H9 (cell line): ENCODE data around the gene POMT2. TPM values are rescaled to one million over a fixed set of nuclear protein-coding genes. Genes with fewer than 3 reads are reported as not detected.

Source experiments
- DNase-seq: peaks from one replicate; pipeline ENCODE4 v3.0.0-alpha.2; 2017
- H2AFZ ChIP-seq: one replicate; pipeline ENCODE4 v1.6.1; 2013; ENCODE audit warnings: mild to moderate bottlenecking, low read length, control low read depth, moderate library complexity
- H2AK5ac ChIP-seq: 2 replicates; pipeline ENCODE4 v1.6.1; 2013; ENCODE audit warnings: low read length, control low read depth, mixed read lengths; ENCODE audit not compliant: insufficient read length
- H2BK120ac ChIP-seq: one replicate; pipeline ENCODE4 v1.6.1; 2013; ENCODE audit warnings: low read depth, mild to moderate bottlenecking, low read length, control low read depth, inconsistent platforms; ENCODE audit not compliant: poor library complexity, severe bottlenecking
- H2BK12ac ChIP-seq: 2 replicates; pipeline ENCODE4 v1.6.1; 2013; ENCODE audit warnings: low read length, control low read depth, mixed read lengths, low read depth; ENCODE audit not compliant: insufficient read length
- H2BK15ac ChIP-seq: 2 replicates; pipeline ENCODE4 v1.6.1; 2013; ENCODE audit warnings: low read depth, low read length, control low read depth
- H2BK20ac ChIP-seq: one replicate; pipeline ENCODE4 v1.6.1; 2013; ENCODE audit warnings: low read depth, mild to moderate bottlenecking, low read length, control low read depth, inconsistent platforms; ENCODE audit not compliant: poor library complexity, severe bottlenecking
- H2BK5ac ChIP-seq: 2 replicates; pipeline ENCODE4 v1.6.1; 2013; ENCODE audit warnings: low read length, control low read depth, mixed read lengths; ENCODE audit not compliant: insufficient read length
- H3K14ac ChIP-seq: 2 replicates; pipeline ENCODE4 v1.6.1; 2013; ENCODE audit warnings: low read length, control low read depth; ENCODE audit not compliant: insufficient read depth
- H3K18ac ChIP-seq: 2 replicates; pipeline ENCODE4 v1.6.1; 2013; ENCODE audit warnings: low read depth, mild to moderate bottlenecking, mixed read lengths, low read length, control low read depth; ENCODE audit not compliant: insufficient read length
- H3K23ac ChIP-seq: 2 replicates; pipeline ENCODE4 v1.6.1; 2013; ENCODE audit warnings: low read length, control low read depth, mixed read lengths, low read depth; ENCODE audit not compliant: insufficient read length
- H3K23me2 ChIP-seq: 2 replicates; pipeline ENCODE4 v1.6.1; 2013; ENCODE audit warnings: low read depth, mild to moderate bottlenecking, mixed read lengths, low read length, control low read depth; ENCODE audit not compliant: insufficient read length, poor library complexity, severe bottlenecking
- H3K27ac ChIP-seq: 2 replicates; pipeline ENCODE4 v1.5.1; 2013; ENCODE audit warnings: low read length, control low read depth, mixed read lengths, low read depth; ENCODE audit not compliant: insufficient read length
- H3K27me3 ChIP-seq: 2 replicates; pipeline ENCODE4 v1.6.1; 2013; ENCODE audit warnings: low read length, control low read depth, inconsistent platforms; ENCODE audit not compliant: insufficient read depth
- H3K4ac ChIP-seq: 2 replicates; pipeline ENCODE4 v1.6.1; 2013; ENCODE audit warnings: low read depth, mild to moderate bottlenecking, control low read depth, inconsistent platforms, low read length, moderate library complexity
- H3K4me1 ChIP-seq: 2 replicates; pipeline ENCODE4 v1.6.1; 2013; ENCODE audit warnings: low read length, control low read depth, inconsistent platforms; ENCODE audit not compliant: insufficient read depth
- H3K4me2 ChIP-seq: 2 replicates; pipeline ENCODE4 v1.6.1; 2013; ENCODE audit warnings: low read length, control low read depth, mixed read lengths; ENCODE audit not compliant: insufficient read length, insufficient read depth
- H3K56ac ChIP-seq: 2 replicates; pipeline ENCODE4 v1.6.1; 2013; ENCODE audit warnings: low read depth, mild to moderate bottlenecking, mixed read lengths, low read length, control low read depth; ENCODE audit not compliant: insufficient read length
- H3K79me1 ChIP-seq: 2 replicates; pipeline ENCODE4 v1.6.1; 2013; ENCODE audit warnings: low read depth, mild to moderate bottlenecking, moderate library complexity, low read length, control low read depth, inconsistent platforms; ENCODE audit not compliant: insufficient read depth, poor library complexity, severe bottlenecking
- H3K79me2 ChIP-seq: 2 replicates; pipeline ENCODE4 v1.6.1; 2013; ENCODE audit warnings: low read length, control low read depth, inconsistent platforms; ENCODE audit not compliant: insufficient read depth
- H3K9ac ChIP-seq: 2 replicates; pipeline ENCODE4 v1.6.1; 2013; ENCODE audit warnings: low read length, control low read depth, mixed read lengths; ENCODE audit not compliant: insufficient read length; ENCODE audit errors: extremely low read depth
- H3K9me3 ChIP-seq: one replicate; pipeline ENCODE4 v1.6.1; 2013; ENCODE audit warnings: low read depth, low read length, inconsistent platforms; ENCODE audit not compliant: control insufficient read depth
- H3T11ph ChIP-seq: one replicate; pipeline ENCODE4 v1.6.1; 2013; ENCODE audit warnings: mild to moderate bottlenecking, low read length, control low read depth, inconsistent platforms
- H4K20me1 ChIP-seq: one replicate; pipeline ENCODE4 v1.6.1; 2013; ENCODE audit not compliant: control insufficient read depth, insufficient read length, insufficient read depth
- H4K5ac ChIP-seq: 2 replicates; pipeline ENCODE4 v1.6.1; 2013; ENCODE audit warnings: low read depth, mild to moderate bottlenecking, mixed read lengths, low read length, control low read depth; ENCODE audit not compliant: insufficient read length
- H4K8ac ChIP-seq: replicated peaks from 2 replicates; pipeline ENCODE4 v1.6.1; 2013; ENCODE audit warnings: low read length, control low read depth, mixed read lengths, low read depth; ENCODE audit not compliant: insufficient read length
- H4K91ac ChIP-seq: 2 replicates; pipeline ENCODE4 v1.6.1; 2013; ENCODE audit warnings: low read depth, mild to moderate bottlenecking, moderate library complexity, mixed read lengths, low read length, control low read depth; ENCODE audit not compliant: insufficient read length
- H3K27ac Mint-ChIP-seq, 3 experiments: 2 replicates in 2 of 3; 3 replicates in 1 of 3; pipeline ENCODE4 v1.8.0; 2020 to 2021; ENCODE audit warnings: mixed read lengths in 3 of 3, mild to moderate bottlenecking in 1 of 3, moderate library complexity in 1 of 3
- H3K27me3 Mint-ChIP-seq: 2 replicates; pipeline ENCODE4 v1.8.0; 2021; ENCODE audit warnings: low read depth, mild to moderate bottlenecking, moderate library complexity, mixed read lengths
- H3K36me3 Mint-ChIP-seq, 3 experiments: 2 replicates in 2 of 3; 3 replicates in 1 of 3; pipeline ENCODE4 v1.8.0; 2020 to 2021; ENCODE audit warnings: low read depth in 3 of 3, mixed read lengths in 3 of 3; ENCODE audit not compliant: insufficient read depth in 1 of 3
- H3K4me1 Mint-ChIP-seq, 2 experiments: 2 replicates each; pipeline ENCODE4 v1.8.0; 2020; ENCODE audit warnings: mixed read lengths in 2 of 2
- H3K4me3 Mint-ChIP-seq, 2 experiments: 2 replicates in 1 of 2; 3 replicates in 1 of 2; pipeline ENCODE4 v1.8.0; 2020 to 2021; ENCODE audit warnings: mild to moderate bottlenecking in 2 of 2, mixed read lengths in 2 of 2, moderate library complexity in 1 of 2
- H3K9me3 Mint-ChIP-seq, 2 experiments: 2 replicates in 1 of 2; 3 replicates in 1 of 2; pipeline ENCODE4 v1.8.0; 2020; ENCODE audit warnings: mild to moderate bottlenecking in 2 of 2, mixed read lengths in 2 of 2, moderate library complexity in 1 of 2
- WGBS: extraction: QIAGEN DNeasy Blood & Tissue Kit; methylation state at CpG from one replicate; pipeline ENCODE4 v1.1.7; 2013; ENCODE audit warnings: missing lambda C conversion rate, low lambda C conversion rate, mixed read lengths; ENCODE audit not compliant: insufficient read length; ENCODE audit errors: extremely low coverage; 5-methylcytosine and 5-hydroxymethylcytosine counted together
- total RNA-seq: library from RNA; stranded (reverse); gene quantifications from 2 replicates; pipeline ENCODE4 v1.2.1, GENCODE V29; 2021
- TF ChIP-seq, protein P1 (sequence below): fragments of 200-600 bp; sonication (generic); conservative IDR thresholded peaks from 3 replicates; pipeline ENCODE4 v1.8.0; 2021; ENCODE audit warnings: antibody characterized with exemption, mild to moderate bottlenecking

Gene POMT2
- total RNA-seq, 1 experiment from 2014 or later: 25.2 TPM

DNA sequence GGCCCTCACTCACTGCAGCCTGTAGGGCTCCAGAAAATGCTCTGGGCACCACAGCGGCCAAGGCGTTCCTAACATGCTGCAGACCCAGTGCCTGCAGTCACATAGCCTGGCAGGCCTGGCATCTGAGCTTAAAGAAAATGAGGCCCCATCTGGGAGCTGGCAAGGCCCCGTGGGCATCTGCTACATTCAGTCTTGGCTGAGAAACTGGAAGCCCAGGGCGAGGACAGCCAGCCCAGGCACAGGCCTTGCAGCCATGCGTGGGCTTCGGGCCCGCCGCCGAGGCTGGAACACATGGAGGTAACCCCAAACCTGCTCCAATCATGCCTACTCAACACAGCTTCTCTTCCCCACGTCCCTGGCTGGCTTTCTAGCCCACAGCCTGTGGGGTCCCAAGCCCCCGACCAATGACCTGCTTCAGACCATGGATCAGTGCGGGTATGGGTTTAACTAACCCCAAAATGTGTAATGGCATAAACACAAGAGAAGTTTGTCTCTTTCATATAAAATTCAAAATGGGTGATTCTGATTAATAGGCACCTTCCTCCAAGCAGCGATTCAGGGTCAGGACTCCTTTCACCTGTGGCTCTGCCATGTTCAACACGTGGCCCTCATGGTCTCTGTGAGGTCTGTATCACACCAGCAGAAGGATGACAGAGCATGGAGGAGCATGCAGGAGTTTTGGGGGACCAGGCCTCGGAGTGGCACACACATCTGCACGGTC, 56.1 kb downstream of the POMT2 start:
- Mint-ChIP-seq H3K4me3 (no peak overlapping the region), H3K36me3 (no peaks in the 10 kb centered on the region; a peak in 2 of 7 replicates), H3K27me3 (peaks cover 22% of the 10 kb centered on the region), H3K9me3 (peaks cover 2 to 3% of the 10 kb centered on the region in 2 experiments; a peak in 3 of 5 replicates), H3K27ac (no peak overlapping the region; a peak in 1 of 7 replicates), H3K4me1 (peaks cover 2 to 14% of the 10 kb centered on the region in 2 experiments; a peak in 3 of 4 replicates)
- H4K91ac ChIP-seq: no peak overlapping the region
- no peaks in the 10 kb centered on the region for H3K4me1 ChIP-seq
- H2BK15ac ChIP-seq: no peak overlapping the region
- no peak overlapping the region for H4K8ac ChIP-seq
- no peak overlapping the region for H3K27ac ChIP-seq
- no peak overlapping the region for H4K5ac ChIP-seq
- H3T11ph ChIP-seq: no peak overlapping the region
- no peaks in the 10 kb centered on the region for H3K9me3 ChIP-seq
- WGBS: no CpG with 5 or more reads among the region's 16 CpGs
- H3K18ac ChIP-seq: no peak overlapping the region
- no peaks in the 10 kb centered on the region for H3K79me1 ChIP-seq
- no peaks in the 10 kb centered on the region; the same call in 1 of the 2 replicates for H3K27me3 ChIP-seq
- no peak overlapping the region for H2BK20ac ChIP-seq
- TF ChIP-seq, protein P1, sequence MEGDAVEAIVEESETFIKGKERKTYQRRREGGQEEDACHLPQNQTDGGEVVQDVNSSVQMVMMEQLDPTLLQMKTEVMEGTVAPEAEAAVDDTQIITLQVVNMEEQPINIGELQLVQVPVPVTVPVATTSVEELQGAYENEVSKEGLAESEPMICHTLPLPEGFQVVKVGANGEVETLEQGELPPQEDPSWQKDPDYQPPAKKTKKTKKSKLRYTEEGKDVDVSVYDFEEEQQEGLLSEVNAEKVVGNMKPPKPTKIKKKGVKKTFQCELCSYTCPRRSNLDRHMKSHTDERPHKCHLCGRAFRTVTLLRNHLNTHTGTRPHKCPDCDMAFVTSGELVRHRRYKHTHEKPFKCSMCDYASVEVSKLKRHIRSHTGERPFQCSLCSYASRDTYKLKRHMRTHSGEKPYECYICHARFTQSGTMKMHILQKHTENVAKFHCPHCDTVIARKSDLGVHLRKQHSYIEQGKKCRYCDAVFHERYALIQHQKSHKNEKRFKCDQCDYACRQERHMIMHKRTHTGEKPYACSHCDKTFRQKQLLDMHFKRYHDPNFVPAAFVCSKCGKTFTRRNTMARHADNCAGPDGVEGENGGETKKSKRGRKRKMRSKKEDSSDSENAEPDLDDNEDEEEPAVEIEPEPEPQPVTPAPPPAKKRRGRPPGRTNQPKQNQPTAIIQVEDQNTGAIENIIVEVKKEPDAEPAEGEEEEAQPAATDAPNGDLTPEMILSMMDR: no peak
- no peak overlapping the region for H3K4me2 ChIP-seq
- H2AK5ac ChIP-seq: no peak overlapping the region
- H3K14ac ChIP-seq: no peak overlapping the region
- no peak for DNase-seq
- no peak overlapping the region for H2BK5ac ChIP-seq
- no peaks in the 10 kb centered on the region for H3K79me2 ChIP-seq
- H2AFZ ChIP-seq: no peak overlapping the region
- peaks cover under 1% of the 10 kb centered on the region for H3K23me2 ChIP-seq
- no peak overlapping the region for H3K56ac ChIP-seq
- peaks cover 2% of the 10 kb centered on the region for H4K20me1 ChIP-seq
- H2BK12ac ChIP-seq: no peak overlapping the region
- no peak overlapping the region for H3K23ac ChIP-seq
- H2BK120ac ChIP-seq: no peak overlapping the region
- H3K4ac ChIP-seq: no peak overlapping the region
- H3K9ac ChIP-seq: no peak overlapping the region
